HepG2 (cell line): ENCODE results near the gene XPR1.
"Not testable (repeated sequence)": the region's sequence is repeated elsewhere in the genome, so short reads cannot be mapped to it uniquely, and the experiment has no call there.

Experiments
- ARNTL ChIP-seq: sonication (generic); formaldehyde crosslinking; IDR thresholded peaks from 2 replicates; pipeline ENCODE4 v1.4.0; 2020; ENCODE audit warnings: mild to moderate bottlenecking, missing genetic modification reagents
- CBX1 ChIP-seq: IDR thresholded peaks from one replicate; pipeline ENCODE4 v1.6.1; 2016; ENCODE audit warnings: antibody characterized with exemption, low read depth
- CHD2 ChIP-seq: IDR thresholded peaks from 2 replicates; pipeline ENCODE4 v1.6.1; 2011; ENCODE audit warnings: low read depth, low read length, improper control_type of control experiment
- FOSL2 ChIP-seq: sonication (generic); formaldehyde crosslinking; IDR thresholded peaks from 2 replicates; pipeline ENCODE4 v1.4.0; 2020; ENCODE audit warnings: missing genetic modification reagents
- POLR2AphosphoS2 ChIP-seq: IDR thresholded peaks from 2 replicates; pipeline ENCODE4 v1.6.1; 2011; ENCODE audit warnings: low read depth, low read length, improper control_type of control experiment
- SIN3A ChIP-seq: IDR thresholded peaks from 2 replicates; pipeline ENCODE4 v1.6.1; 2011; ENCODE audit warnings: low read depth, mild to moderate bottlenecking, control low read depth, low read length, borderline replicate concordance
- SMAD3 ChIP-seq: sonication (generic); formaldehyde crosslinking; IDR thresholded peaks from 2 replicates; pipeline ENCODE4 v1.4.0; 2020; ENCODE audit warnings: missing genetic modification reagents
- SOX6 ChIP-seq, 2 experiments: fragments of 450-650 bp in 1 of 2; sonication (generic) in 1 of 2; formaldehyde crosslinking in 1 of 2; IDR thresholded peaks; 2 replicates each; pipeline versions ENCODE4 v1.4.0 to v1.6.1; 2017 to 2020; ENCODE audit warnings: antibody characterized with exemption in 1 of 2, mild to moderate bottlenecking in 1 of 2, missing genetic modification reagents in 1 of 2
- SRF ChIP-seq: IDR thresholded peaks from 2 replicates; pipeline ENCODE4 v1.6.1; 2011; ENCODE audit warnings: mild to moderate bottlenecking, low read depth, low read length, moderate library complexity
- ZBTB21 ChIP-seq: sonication (generic); formaldehyde crosslinking; IDR thresholded peaks from 2 replicates; pipeline ENCODE4 v1.4.0; 2020; ENCODE audit warnings: missing genetic modification reagents
- ZNF550 ChIP-seq: sonication (generic); formaldehyde crosslinking; IDR thresholded peaks from 2 replicates; pipeline ENCODE4 v1.4.0; 2020; ENCODE audit warnings: mild to moderate bottlenecking, missing genetic modification reagents, borderline replicate concordance
- ZNF552 ChIP-seq: sonication (generic); formaldehyde crosslinking; IDR thresholded peaks from 2 replicates; pipeline ENCODE4 v1.9.0; 2022; ENCODE audit warnings: missing genetic modification reagents, mild to moderate bottlenecking, borderline replicate concordance
- TF ChIP-seq, protein P1 (sequence below): sonication (generic); formaldehyde crosslinking; IDR thresholded peaks from 2 replicates; pipeline ENCODE4 v1.8.0; 2022; ENCODE audit warnings: mild to moderate bottlenecking, missing genetic modification reagents

DNA sequence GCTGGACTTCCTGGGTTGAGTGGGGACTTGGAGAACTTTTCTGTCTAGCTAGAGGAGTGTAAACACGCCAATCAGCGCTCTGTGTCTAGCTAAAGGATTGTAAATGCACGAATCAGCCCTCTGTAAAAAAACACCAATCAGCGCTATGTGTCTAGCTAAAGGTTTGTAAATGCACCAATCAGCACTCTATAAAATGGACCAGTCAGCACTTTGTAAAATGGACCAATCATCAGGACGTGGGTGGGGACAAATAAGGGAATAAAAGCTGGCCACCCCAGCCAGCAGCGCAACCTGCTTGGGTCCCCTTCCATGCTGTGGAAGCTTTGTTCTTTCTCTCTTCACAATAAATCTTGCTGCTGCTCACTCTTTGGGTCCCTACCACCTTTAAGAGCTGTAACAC is 94.2 kb downstream of the XPR1 start:
- not testable (repeated sequence) for TF ChIP-seq POLR2AphosphoS2; ZBTB21; SOX6 (IDR thresholded peaks at IDR 0.05); SOX6 (CRISPR knock-in tag; IDR thresholded peaks at IDR 0.05); SIN3A; CBX1; ZNF552 (CRISPR knock-in tag); SMAD3; SRF; CHD2; FOSL2 (CRISPR knock-in tag); ARNTL; ZNF550
- TF ChIP-seq, protein P1, sequence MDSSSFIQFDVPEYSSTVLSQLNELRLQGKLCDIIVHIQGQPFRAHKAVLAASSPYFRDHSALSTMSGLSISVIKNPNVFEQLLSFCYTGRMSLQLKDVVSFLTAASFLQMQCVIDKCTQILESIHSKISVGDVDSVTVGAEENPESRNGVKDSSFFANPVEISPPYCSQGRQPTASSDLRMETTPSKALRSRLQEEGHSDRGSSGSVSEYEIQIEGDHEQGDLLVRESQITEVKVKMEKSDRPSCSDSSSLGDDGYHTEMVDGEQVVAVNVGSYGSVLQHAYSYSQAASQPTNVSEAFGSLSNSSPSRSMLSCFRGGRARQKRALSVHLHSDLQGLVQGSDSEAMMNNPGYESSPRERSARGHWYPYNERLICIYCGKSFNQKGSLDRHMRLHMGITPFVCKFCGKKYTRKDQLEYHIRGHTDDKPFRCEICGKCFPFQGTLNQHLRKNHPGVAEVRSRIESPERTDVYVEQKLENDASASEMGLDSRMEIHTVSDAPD (CRISPR knock-in tag), result not testable (repeated sequence)
